IMR-90 (cell line): ENCODE data around the gene MMD2.

Source experiments
- FOS ChIP-seq: fragments of 150-350 bp; IDR thresholded peaks from 2 replicates; pipeline ENCODE4 v1.6.1; 2016; ENCODE audit warnings: low read depth, low read length
- MAFK ChIP-seq: IDR thresholded peaks from 2 replicates; pipeline ENCODE4 v1.6.1; 2012; ENCODE audit warnings: low read depth, low read length, improper control_type of control experiment
- MAZ ChIP-seq: IDR thresholded peaks from 2 replicates; pipeline ENCODE4 v1.6.1; 2012; ENCODE audit warnings: low read depth, mild to moderate bottlenecking, low read length, improper control_type of control experiment, moderate library complexity, borderline replicate concordance
- NFE2L2 ChIP-seq: fragments of 150-350 bp; IDR thresholded peaks from 2 replicates; pipeline ENCODE4 v1.6.1; 2016; ENCODE audit warnings: low read depth, mild to moderate bottlenecking, low read length
- POLR2A ChIP-seq: IDR thresholded peaks from 2 replicates; pipeline ENCODE4 v1.6.1; 2012; ENCODE audit warnings: mild to moderate bottlenecking, low read depth, low read length
- RAD21 ChIP-seq: IDR thresholded peaks from 2 replicates; pipeline ENCODE4 v1.6.1; 2012; ENCODE audit warnings: low read length, improper control_type of control experiment
- RCOR1 ChIP-seq: IDR thresholded peaks from 2 replicates; pipeline ENCODE4 v1.6.1; 2012; ENCODE audit warnings: mild to moderate bottlenecking, low read length, improper control_type of control experiment; ENCODE audit not compliant: insufficient replicate concordance
- SMC3 ChIP-seq: fragments of 150-350 bp; IDR thresholded peaks from 2 replicates; pipeline ENCODE4 v1.6.1; 2016; ENCODE audit warnings: low read depth, mild to moderate bottlenecking, antibody characterized with exemption, low read length, moderate library complexity
- TF ChIP-seq, protein P1 (sequence below): conservative IDR thresholded peaks from 2 replicates; pipeline ENCODE4 v1.5.1; 2012; ENCODE audit warnings: mild to moderate bottlenecking, low read depth, low read length, improper control_type of control experiment
- TF ChIP-seq, protein P2 (sequence below): fragments of 150-350 bp; IDR thresholded peaks from 2 replicates; pipeline ENCODE4 v1.6.1; 2017; ENCODE audit warnings: mild to moderate bottlenecking, antibody characterized with exemption, low read length, low read depth

DNA sequence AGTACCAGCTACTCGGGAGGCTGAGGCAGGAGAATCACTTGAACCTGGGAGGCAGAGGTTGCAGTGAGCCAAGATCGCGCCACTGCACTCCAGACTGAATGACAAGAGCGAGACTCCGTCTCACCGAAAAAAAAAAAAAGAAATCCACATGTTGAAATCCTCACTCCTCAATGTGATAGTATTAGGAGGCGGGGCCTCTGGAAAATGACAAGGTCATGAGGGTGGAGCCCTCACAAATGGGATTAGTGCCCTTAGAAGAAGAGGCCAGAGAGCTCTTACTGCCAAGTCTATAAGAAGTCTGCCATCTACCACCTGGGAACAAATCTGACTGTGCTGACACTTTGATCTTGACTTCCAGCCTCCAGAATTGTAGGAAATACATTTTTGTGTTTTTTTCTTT is 10.6 kb downstream of the MMD2 start:
- TF ChIP-seq, protein P1, sequence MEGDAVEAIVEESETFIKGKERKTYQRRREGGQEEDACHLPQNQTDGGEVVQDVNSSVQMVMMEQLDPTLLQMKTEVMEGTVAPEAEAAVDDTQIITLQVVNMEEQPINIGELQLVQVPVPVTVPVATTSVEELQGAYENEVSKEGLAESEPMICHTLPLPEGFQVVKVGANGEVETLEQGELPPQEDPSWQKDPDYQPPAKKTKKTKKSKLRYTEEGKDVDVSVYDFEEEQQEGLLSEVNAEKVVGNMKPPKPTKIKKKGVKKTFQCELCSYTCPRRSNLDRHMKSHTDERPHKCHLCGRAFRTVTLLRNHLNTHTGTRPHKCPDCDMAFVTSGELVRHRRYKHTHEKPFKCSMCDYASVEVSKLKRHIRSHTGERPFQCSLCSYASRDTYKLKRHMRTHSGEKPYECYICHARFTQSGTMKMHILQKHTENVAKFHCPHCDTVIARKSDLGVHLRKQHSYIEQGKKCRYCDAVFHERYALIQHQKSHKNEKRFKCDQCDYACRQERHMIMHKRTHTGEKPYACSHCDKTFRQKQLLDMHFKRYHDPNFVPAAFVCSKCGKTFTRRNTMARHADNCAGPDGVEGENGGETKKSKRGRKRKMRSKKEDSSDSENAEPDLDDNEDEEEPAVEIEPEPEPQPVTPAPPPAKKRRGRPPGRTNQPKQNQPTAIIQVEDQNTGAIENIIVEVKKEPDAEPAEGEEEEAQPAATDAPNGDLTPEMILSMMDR = no peak
- TF ChIP-seq POLR2A (no peak), NFE2L2 (no peak), SMC3 (no peak), MAZ (no peak), RCOR1 (no peak), MAFK (no peak), FOS (no peak), RAD21 (no peak)
- TF ChIP-seq, protein P2, sequence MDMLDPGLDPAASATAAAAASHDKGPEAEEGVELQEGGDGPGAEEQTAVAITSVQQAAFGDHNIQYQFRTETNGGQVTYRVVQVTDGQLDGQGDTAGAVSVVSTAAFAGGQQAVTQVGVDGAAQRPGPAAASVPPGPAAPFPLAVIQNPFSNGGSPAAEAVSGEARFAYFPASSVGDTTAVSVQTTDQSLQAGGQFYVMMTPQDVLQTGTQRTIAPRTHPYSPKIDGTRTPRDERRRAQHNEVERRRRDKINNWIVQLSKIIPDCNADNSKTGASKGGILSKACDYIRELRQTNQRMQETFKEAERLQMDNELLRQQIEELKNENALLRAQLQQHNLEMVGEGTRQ = no peak
